Trophoblast cell (in vitro differentiated cells and primary cell): ENCODE data around the gene FGFR3.

Experiments
- DNase-seq, 2 donors: peaks; one replicate each; pipeline ENCODE4 v3.0.0-alpha.2; 2016
- H2AFZ ChIP-seq: 2 replicates; pipeline ENCODE4 v1.6.1; 2013; ENCODE audit warnings: low read length, moderate library complexity, mild to moderate bottlenecking; ENCODE audit not compliant: insufficient read depth, poor library complexity
- H2AK5ac ChIP-seq: 2 replicates; pipeline ENCODE4 v1.6.1; 2013; ENCODE audit warnings: mild to moderate bottlenecking, low read length
- H2BK120ac ChIP-seq: 2 replicates; pipeline ENCODE4 v1.6.1; 2013; ENCODE audit warnings: low read length, mild to moderate bottlenecking, moderate library complexity; ENCODE audit not compliant: insufficient read depth, poor library complexity
- H2BK12ac ChIP-seq: 2 replicates; pipeline ENCODE4 v1.6.1; 2013; ENCODE audit warnings: mild to moderate bottlenecking, low read length, moderate library complexity
- H2BK5ac ChIP-seq: 2 replicates; pipeline ENCODE4 v1.6.1; 2013; ENCODE audit warnings: low read length, low read depth, moderate library complexity, mild to moderate bottlenecking; ENCODE audit not compliant: poor library complexity
- H3K14ac ChIP-seq: 2 replicates; pipeline ENCODE4 v1.6.1; 2013; ENCODE audit warnings: mild to moderate bottlenecking, low read length
- H3K18ac ChIP-seq: 2 replicates; pipeline ENCODE4 v1.6.1; 2013; ENCODE audit warnings: mild to moderate bottlenecking, low read length
- H3K23ac ChIP-seq: 2 replicates; pipeline ENCODE4 v1.6.1; 2013; ENCODE audit warnings: low read length
- H3K27ac ChIP-seq: 2 replicates; pipeline ENCODE4 v1.5.1; 2013; ENCODE audit warnings: low read depth, mild to moderate bottlenecking, inconsistent platforms, low read length, moderate library complexity
- H3K27me3 ChIP-seq: 2 replicates; pipeline ENCODE4 v1.6.1; 2013; ENCODE audit warnings: inconsistent platforms, mild to moderate bottlenecking, low read length, moderate library complexity; ENCODE audit not compliant: insufficient read depth
- H3K36me3 ChIP-seq, 2 experiments: 1 replicate in 1 of 2; 2 replicates in 1 of 2; pipeline ENCODE4 v1.6.1; 2013; ENCODE audit warnings: low read length in 2 of 2, mild to moderate bottlenecking in 2 of 2, moderate library complexity in 1 of 2; ENCODE audit not compliant: insufficient read depth in 2 of 2, control insufficient read depth in 1 of 2
- H3K4ac ChIP-seq: 2 replicates; pipeline ENCODE4 v1.6.1; 2013; ENCODE audit warnings: low read depth, mild to moderate bottlenecking, low read length, moderate library complexity
- H3K4me1 ChIP-seq, 2 experiments: 1 replicate in 1 of 2; 2 replicates in 1 of 2; pipeline ENCODE4 v1.6.1; 2013; ENCODE audit warnings: low read length in 2 of 2, mild to moderate bottlenecking in 2 of 2, moderate library complexity in 1 of 2; ENCODE audit not compliant: insufficient read depth in 2 of 2, control insufficient read depth in 1 of 2
- H3K4me2 ChIP-seq: 2 replicates; pipeline ENCODE4 v1.6.1; 2013; ENCODE audit warnings: inconsistent platforms, mild to moderate bottlenecking, low read length, moderate library complexity
- H3K4me3 ChIP-seq: 2 replicates; pipeline ENCODE4 v1.5.1; 2013; ENCODE audit warnings: mild to moderate bottlenecking, low read depth, low read length, inconsistent platforms
- H3K79me1 ChIP-seq: one replicate; pipeline ENCODE4 v1.6.1; 2013; ENCODE audit warnings: low read length
- H3K79me2 ChIP-seq: 2 replicates; pipeline ENCODE4 v1.6.1; 2013; ENCODE audit warnings: low read length, mild to moderate bottlenecking; ENCODE audit not compliant: control insufficient read depth, insufficient read depth, poor library complexity
- H3K9ac ChIP-seq: 2 replicates; pipeline ENCODE4 v1.6.1; 2013; ENCODE audit warnings: mild to moderate bottlenecking, low read length
- H3K9me3 ChIP-seq: 2 replicates; pipeline ENCODE4 v1.6.1; 2013; ENCODE audit warnings: low read depth, mild to moderate bottlenecking, control low read depth, inconsistent platforms, low read length; ENCODE audit not compliant: insufficient read depth
- H4K12ac ChIP-seq: 2 replicates; pipeline ENCODE4 v1.6.1; 2013; ENCODE audit warnings: low read depth, mild to moderate bottlenecking, low read length, moderate library complexity
- H4K8ac ChIP-seq: 2 replicates; pipeline ENCODE4 v1.6.1; 2013; ENCODE audit warnings: low read depth, mild to moderate bottlenecking, low read length, moderate library complexity
- H4K91ac ChIP-seq: one replicate; pipeline ENCODE4 v1.6.1; 2013; ENCODE audit warnings: low read depth, mild to moderate bottlenecking, low read length, moderate library complexity
- WGBS: extraction: QIAGEN DNeasy Blood & Tissue Kit; methylation state at CpG from one replicate; pipeline ENCODE4 v1.1.7; 2013; ENCODE audit warnings: missing lambda C conversion rate; ENCODE audit not compliant: insufficient read length, insufficient coverage; ENCODE audit errors: extremely low coverage; 5-methylcytosine and 5-hydroxymethylcytosine counted together

The FGFR3 gene

DNA sequence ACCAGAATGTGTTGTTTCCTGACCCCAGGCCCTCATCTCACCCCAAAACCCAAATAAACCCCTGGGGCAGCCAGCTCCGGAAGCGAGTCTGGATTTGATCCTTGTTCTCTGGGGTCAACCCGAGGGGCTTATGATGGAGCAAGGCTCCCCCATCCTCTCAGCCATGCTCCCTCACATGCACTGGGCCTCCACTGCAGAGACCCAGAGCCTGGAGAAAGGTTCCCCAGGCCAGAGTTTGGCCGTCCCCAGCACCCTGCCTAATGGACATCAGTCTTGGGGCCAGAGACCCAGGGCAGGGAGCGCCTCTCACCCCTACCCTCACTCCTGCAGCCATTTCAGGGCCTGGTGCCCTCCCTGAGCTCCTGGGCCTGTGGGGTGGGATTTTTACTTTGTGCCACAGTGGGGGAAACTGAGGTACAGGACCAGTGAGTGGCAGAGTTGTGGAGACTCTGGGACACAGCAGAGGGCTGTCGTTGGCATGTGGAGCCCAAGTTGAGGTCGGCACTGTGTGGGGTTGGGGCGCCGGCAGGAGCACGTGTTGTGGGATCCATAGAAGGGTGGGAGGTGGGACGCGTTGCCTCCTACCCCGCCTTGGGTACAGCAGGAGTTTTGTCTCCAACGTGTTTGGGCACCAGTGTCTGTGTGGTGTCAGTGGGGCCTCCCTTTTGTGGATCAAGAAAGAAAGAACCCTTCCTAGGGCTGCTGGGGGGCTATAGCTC lies 3.6 kb downstream of the FGFR3 start:
- DNase-seq = no peak
- H3K4me1 ChIP-seq = peaks cover 10 to 20% of the 10 kb centered on the region in 2 experiments
- no peak overlapping the region for H3K14ac ChIP-seq
- peaks cover 24% of the 10 kb centered on the region for H3K27me3 ChIP-seq
- no CpG with 5 or more reads among the region's 14 CpGs for WGBS
- H2BK12ac ChIP-seq = no peak overlapping the region
- H4K91ac ChIP-seq = no peak overlapping the region
- no peak overlapping the region for H3K9ac ChIP-seq
- H3K4me2 ChIP-seq = no peak overlapping the region
- H3K27ac ChIP-seq = no peak overlapping the region
- H3K79me2 ChIP-seq = peaks cover 2% of the 10 kb centered on the region
- no peak overlapping the region for H2BK5ac ChIP-seq
- no peak overlapping the region for H3K4ac ChIP-seq
- H3K23ac ChIP-seq = no peak overlapping the region
- H3K9me3 ChIP-seq = no peaks in the 10 kb centered on the region
- no peak overlapping the region for H2AFZ ChIP-seq
- no peak overlapping the region for H4K8ac ChIP-seq
- H3K18ac ChIP-seq = no peak overlapping the region
- H2BK120ac ChIP-seq = no peak overlapping the region
- H3K79me1 ChIP-seq = peaks cover 8% of the 10 kb centered on the region
- H3K4me3 ChIP-seq = no peak overlapping the region
- H2AK5ac ChIP-seq = no peak overlapping the region
- no peak overlapping the region for H4K12ac ChIP-seq
- H3K36me3 ChIP-seq = peaks cover 5% of the 10 kb centered on the region in 2 experiments

DNA sequence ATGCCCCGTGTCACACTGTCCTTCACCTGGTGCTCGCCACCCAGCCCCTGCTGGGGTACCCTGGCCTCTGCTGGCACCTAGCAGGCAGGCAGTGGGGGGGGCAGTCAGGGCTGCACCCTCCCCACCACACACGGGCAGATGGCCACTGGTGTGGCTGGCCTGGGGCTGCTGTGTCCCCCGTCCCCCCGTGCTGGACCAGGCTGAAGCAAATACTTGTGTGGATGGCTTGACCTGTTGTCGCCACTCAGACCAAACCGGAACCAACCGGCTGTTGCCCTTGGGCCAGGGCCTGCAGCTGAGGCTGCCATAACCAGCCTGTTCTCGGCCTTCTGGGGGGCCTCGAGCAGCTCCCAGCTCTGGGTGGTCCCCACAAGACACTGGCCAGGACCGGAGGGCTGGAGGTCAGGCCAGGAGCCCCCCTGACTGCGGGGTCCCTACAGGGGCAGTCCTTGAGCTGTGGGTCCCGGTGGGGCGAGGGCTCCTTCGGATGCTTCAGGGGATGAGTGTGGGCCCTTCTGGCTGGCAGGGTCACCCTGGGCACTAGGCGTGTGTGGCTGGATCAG lies 4.3 kb downstream of the FGFR3 start:
- Histone ChIP-seq H3K4me1 (peaks cover 10 to 19% of the 10 kb centered on the region in 2 experiments), H3K18ac (no peak overlapping the region), H2AFZ (no peak overlapping the region), H3K27ac (no peak overlapping the region), H3K9ac (no peak overlapping the region), H3K27me3 (peaks cover 20% of the 10 kb centered on the region), H3K4me2 (no peak overlapping the region), H3K4ac (no peak overlapping the region), H3K79me1 (peaks cover 8% of the 10 kb centered on the region), H3K36me3 (peaks cover 5 to 8% of the 10 kb centered on the region in 2 experiments), H4K8ac (no peak overlapping the region), H2AK5ac (no peak overlapping the region), H3K4me3 (no peak overlapping the region), H2BK120ac (no peak overlapping the region), H3K23ac (no peak overlapping the region), H3K9me3 (no peaks in the 10 kb centered on the region), H3K14ac (no peak overlapping the region), H4K12ac (no peak overlapping the region), H2BK5ac (no peak overlapping the region), H3K79me2 (peaks cover 2% of the 10 kb centered on the region), H4K91ac (no peak overlapping the region), H2BK12ac (no peak overlapping the region)
- DNase-seq = no peak
- no CpG with 5 or more reads among the region's 16 CpGs for WGBS

DNA sequence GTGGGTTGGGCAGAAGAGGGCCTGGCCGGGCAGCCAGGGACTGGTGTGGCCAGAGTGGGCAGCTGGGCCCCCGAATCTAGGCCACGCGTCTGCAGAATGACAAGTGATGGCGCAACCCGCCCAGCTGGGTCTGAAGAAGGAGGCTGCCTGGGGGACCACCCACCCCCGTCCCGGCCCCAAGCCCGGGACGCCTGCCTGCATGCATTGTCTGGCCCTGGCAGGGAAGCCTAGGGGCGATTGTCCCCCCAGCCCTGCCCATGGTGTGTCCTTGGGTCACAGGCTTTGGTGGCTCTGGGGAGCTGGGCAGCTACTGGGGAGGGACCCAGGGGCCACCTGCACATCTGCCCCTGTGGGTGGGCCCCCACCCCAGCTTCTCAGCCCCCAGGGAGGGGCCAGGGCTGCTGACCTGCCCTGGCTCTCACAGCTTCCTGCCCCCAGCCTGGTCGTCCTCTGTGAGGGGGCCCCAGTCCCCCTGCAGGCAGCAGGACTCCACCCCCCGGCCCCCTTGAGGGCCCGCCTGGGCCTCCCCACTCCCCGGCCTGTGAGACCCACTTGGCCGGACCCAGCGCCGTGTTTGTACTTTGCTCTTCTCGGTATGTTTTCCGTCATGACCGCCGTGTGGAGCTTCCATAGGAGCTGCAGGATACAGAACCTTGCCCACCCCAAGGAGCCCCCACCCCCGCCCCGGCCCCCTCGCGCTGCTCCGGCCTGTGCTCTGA lies 4.9 kb downstream of the FGFR3 start:
- H3K4ac ChIP-seq = no peak overlapping the region
- H3K9me3 ChIP-seq = no peaks in the 10 kb centered on the region
- H2BK5ac ChIP-seq = no peak overlapping the region
- H2AK5ac ChIP-seq = no peak overlapping the region
- peaks cover 10 to 13% of the 10 kb centered on the region in 2 experiments for H3K4me1 ChIP-seq
- peaks cover 6% of the 10 kb centered on the region for H3K79me1 ChIP-seq
- peaks cover 5 to 8% of the 10 kb centered on the region in 2 experiments for H3K36me3 ChIP-seq
- H3K14ac ChIP-seq = no peak overlapping the region
- no peak overlapping the region for H2AFZ ChIP-seq
- H3K23ac ChIP-seq = no peak overlapping the region
- H3K9ac ChIP-seq = no peak overlapping the region
- DNase-seq = no peak
- no peak overlapping the region for H2BK120ac ChIP-seq
- no peak overlapping the region for H3K4me3 ChIP-seq
- no peak overlapping the region for H3K27ac ChIP-seq
- H4K91ac ChIP-seq = no peak overlapping the region
- no peak overlapping the region for H2BK12ac ChIP-seq
- no CpG with 5 or more reads among the region's 27 CpGs for WGBS
- no peak overlapping the region for H4K8ac ChIP-seq
- H3K79me2 ChIP-seq = peaks cover 2% of the 10 kb centered on the region
- peaks cover 18% of the 10 kb centered on the region for H3K27me3 ChIP-seq
- no peak overlapping the region for H4K12ac ChIP-seq
- no peak overlapping the region for H3K4me2 ChIP-seq
- H3K18ac ChIP-seq = no peak overlapping the region

DNA sequence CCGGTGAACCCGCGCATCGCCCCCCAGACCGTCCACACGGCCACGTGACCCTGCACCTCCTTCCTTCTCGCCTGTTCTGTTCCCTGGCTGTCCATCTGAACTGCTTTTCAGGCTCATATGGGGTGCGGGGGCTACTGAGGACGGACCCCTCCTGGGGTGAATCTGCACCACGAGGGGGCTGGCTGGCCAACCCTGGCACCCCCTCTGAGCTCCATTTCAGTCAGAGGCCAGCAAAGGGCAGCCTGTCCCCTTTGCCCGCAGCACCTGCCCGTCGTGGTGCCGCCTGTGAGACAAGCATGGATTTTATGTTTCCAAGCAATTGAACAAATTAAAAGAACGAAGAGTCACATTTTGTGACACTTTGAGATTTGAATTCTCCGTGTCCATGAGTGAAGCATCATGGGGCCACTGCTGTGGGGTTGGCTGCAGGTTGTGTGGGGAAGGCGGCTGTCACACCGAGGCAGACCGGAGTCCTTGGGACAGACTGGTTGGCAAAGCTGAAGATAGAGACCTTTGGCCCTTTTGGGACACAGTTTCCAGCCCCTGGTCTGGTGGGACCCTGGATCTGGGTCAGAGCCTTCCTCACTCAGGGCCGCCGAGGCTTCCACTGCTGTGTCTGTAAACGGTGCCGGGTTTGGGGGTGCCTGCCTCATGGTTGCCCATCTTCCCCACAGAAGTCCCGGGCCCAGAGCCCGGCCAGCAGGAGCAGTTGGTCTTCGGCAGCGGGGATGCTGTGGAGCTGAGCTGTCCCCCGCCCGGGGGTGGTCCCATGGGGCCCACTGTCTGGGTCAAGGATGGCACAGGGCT lies 5.7 kb downstream of the FGFR3 start:
- Histone ChIP-seq H3K14ac (no peak overlapping the region), H3K79me2 (peaks cover 2% of the 10 kb centered on the region), H3K4ac (no peak overlapping the region), H3K4me1 (peaks cover 9 to 12% of the 10 kb centered on the region in 2 experiments), H4K8ac (no peak overlapping the region), H3K4me3 (no peak overlapping the region), H3K9ac (no peak overlapping the region), H3K27me3 (peaks cover 17% of the 10 kb centered on the region), H3K36me3 (peaks cover 8 to 14% of the 10 kb centered on the region in 2 experiments), H3K4me2 (no peak overlapping the region), H2AK5ac (no peak overlapping the region), H3K27ac (no peak overlapping the region), H3K18ac (no peak overlapping the region), H3K23ac (no peak overlapping the region), H3K79me1 (peaks cover 4% of the 10 kb centered on the region), H4K91ac (no peak overlapping the region), H2BK120ac (no peak overlapping the region), H2AFZ (no peak overlapping the region), H2BK5ac (no peak overlapping the region), H3K9me3 (peaks cover 1% of the 10 kb centered on the region), H2BK12ac (no peak overlapping the region), H4K12ac (no peak overlapping the region)
- WGBS = no CpG with 5 or more reads among the region's 30 CpGs
- DNase-seq = no peak
